CD4-positive, alpha-beta T cell (primary cell): Measurements from ENCODE around the gene EXOSC5. TPM values are rescaled to one million over a fixed set of nuclear protein-coding genes. Genes with fewer than 3 reads are reported as not detected.

Source experiments
- ATAC-seq: fragments of 200-7000 bp; cut with Tn5 transposase; one replicate; pipeline ENCODE4 v1.10.0; 2022; ENCODE audit warnings: mild to moderate bottlenecking; ENCODE audit not compliant: poor library complexity
- CTCF ChIA-PET: fragments of 350-600 bp; sonication (Branson Sonifier 250); formaldehyde crosslinking; loops from one replicate; lab custom pipeline; 2021; ENCODE audit warnings: antibody characterized with exemption, inconsistent platforms; lab: Charles Lee
- POLR2A ChIA-PET: fragments of 350-600 bp; sonication (Branson Sonifier 250); formaldehyde crosslinking; loops from one replicate; lab custom pipeline; 2021; ENCODE audit warnings: antibody characterized with exemption, inconsistent platforms; lab: Charles Lee
- DNase-seq, 14 experiments: peaks; one replicate each; pipeline ENCODE4 v3.0.0-alpha.2; 2013 to 2020; ENCODE audit warnings: mixed read lengths in 2 of 14
- H3K27ac ChIP-seq, 2 donors: one replicate each; pipeline versions ENCODE4 v1.5.1 to v1.7.0; 2013; ENCODE audit warnings: low read length in 2 of 2, low read depth in 1 of 2, mild to moderate bottlenecking in 1 of 2
- H3K27me3 ChIP-seq, 2 experiments: 1 replicate in 1 of 2; 2 replicates in 1 of 2; pipeline versions ENCODE4 v1.6.1 to v1.7.0; 2013; ENCODE audit warnings: low read length in 2 of 2, control low read depth in 1 of 2, mild to moderate bottlenecking in 1 of 2, moderate library complexity in 1 of 2; ENCODE audit not compliant: insufficient read depth in 2 of 2, control insufficient read depth in 1 of 2
- H3K36me3 ChIP-seq: one replicate; pipeline ENCODE4 v1.6.1; 2013; ENCODE audit warnings: low read length, control low read depth; ENCODE audit not compliant: insufficient read depth
- H3K4me1 ChIP-seq: one replicate; pipeline ENCODE4 v1.6.1; 2013; ENCODE audit warnings: low read length, control low read depth; ENCODE audit not compliant: insufficient read depth
- H3K4me3 ChIP-seq: one replicate; pipeline ENCODE4 v1.5.1; 2013; ENCODE audit warnings: mild to moderate bottlenecking, low read length, moderate library complexity
- H3K9me3 ChIP-seq, 2 experiments: 1 replicate in 1 of 2; 2 replicates in 1 of 2; pipeline versions ENCODE4 v1.6.1 to v1.7.0; 2013; ENCODE audit warnings: low read length in 2 of 2, mild to moderate bottlenecking in 2 of 2, control low read depth in 1 of 2, moderate library complexity in 1 of 2; ENCODE audit not compliant: control insufficient read depth in 1 of 2, insufficient read depth in 1 of 2
- H3K27ac Mint-ChIP-seq: one replicate; pipeline ENCODE4 v1.8.0; 2020; ENCODE audit warnings: mixed read lengths
- H3K27me3 Mint-ChIP-seq: one replicate; pipeline ENCODE4 v1.8.0; 2021; ENCODE audit warnings: mixed read lengths
- H3K36me3 Mint-ChIP-seq: one replicate; pipeline ENCODE4 v1.8.0; 2021; ENCODE audit warnings: low read depth, mixed read lengths
- H3K4me1 Mint-ChIP-seq: one replicate; pipeline ENCODE4 v1.8.0; 2021; ENCODE audit warnings: low read depth, mixed read lengths
- H3K4me3 Mint-ChIP-seq: one replicate; pipeline ENCODE4 v1.8.0; 2020; ENCODE audit warnings: mild to moderate bottlenecking, mixed read lengths
- H3K9me3 Mint-ChIP-seq: one replicate; pipeline ENCODE4 v1.8.0; 2020; ENCODE audit warnings: mixed read lengths
- intact Hi-C, 2 experiments: fragments of 100-400 bp; cut with DNase I in 1 of 2; cut with micrococcal nuclease in 1 of 2; formaldehyde crosslinking; loops; one replicate each; pipeline versions ENCODE4 v1.15.1 to v1.9.0; 2023 to 2025; cut with DNase I, micrococcal nuclease
- total RNA-seq, 174 experiments: library from RNA in 2 of 174; stranded (reverse) in 2 of 174; gene quantifications; one replicate each; pipeline ENCODE4 v1.2.3 and lab custom pipeline; 2021 to 2026
- TF ChIP-seq, protein P1 (sequence below): fragments of 200-600 bp; IDR thresholded peaks from one replicate; pipeline ENCODE4 v1.8.0; 2022; ENCODE audit warnings: antibody characterized with exemption, mild to moderate bottlenecking

Gene EXOSC5
- total RNA-seq, 2 experiments from 2014 or later = 6.5 to 7.5 TPM

- Mint-ChIP-seq H3K4me3 (no peak overlapping the region), H3K27ac (no peak overlapping the region), H3K27me3 (no peaks in the 10 kb centered on the region), H3K36me3 (peaks cover 72% of the 10 kb centered on the region), H3K4me1 (peaks cover 1% of the 10 kb centered on the region), H3K9me3 (no peaks in the 10 kb centered on the region)
- DNase-seq (no peak), ATAC-seq (no peak)
- POLR2A ChIA-PET = no interaction called here
- no peaks in the 10 kb centered on the region for H3K9me3 ChIP-seq
- H3K4me3 ChIP-seq = no peak overlapping the region
- intact Hi-C loops = no loop called here
- H3K27ac ChIP-seq = no peak overlapping the region
- peaks cover 3% of the 10 kb centered on the region for H3K4me1 ChIP-seq
- H3K36me3 ChIP-seq = peaks cover 78% of the 10 kb centered on the region
- TF ChIP-seq, protein P1, sequence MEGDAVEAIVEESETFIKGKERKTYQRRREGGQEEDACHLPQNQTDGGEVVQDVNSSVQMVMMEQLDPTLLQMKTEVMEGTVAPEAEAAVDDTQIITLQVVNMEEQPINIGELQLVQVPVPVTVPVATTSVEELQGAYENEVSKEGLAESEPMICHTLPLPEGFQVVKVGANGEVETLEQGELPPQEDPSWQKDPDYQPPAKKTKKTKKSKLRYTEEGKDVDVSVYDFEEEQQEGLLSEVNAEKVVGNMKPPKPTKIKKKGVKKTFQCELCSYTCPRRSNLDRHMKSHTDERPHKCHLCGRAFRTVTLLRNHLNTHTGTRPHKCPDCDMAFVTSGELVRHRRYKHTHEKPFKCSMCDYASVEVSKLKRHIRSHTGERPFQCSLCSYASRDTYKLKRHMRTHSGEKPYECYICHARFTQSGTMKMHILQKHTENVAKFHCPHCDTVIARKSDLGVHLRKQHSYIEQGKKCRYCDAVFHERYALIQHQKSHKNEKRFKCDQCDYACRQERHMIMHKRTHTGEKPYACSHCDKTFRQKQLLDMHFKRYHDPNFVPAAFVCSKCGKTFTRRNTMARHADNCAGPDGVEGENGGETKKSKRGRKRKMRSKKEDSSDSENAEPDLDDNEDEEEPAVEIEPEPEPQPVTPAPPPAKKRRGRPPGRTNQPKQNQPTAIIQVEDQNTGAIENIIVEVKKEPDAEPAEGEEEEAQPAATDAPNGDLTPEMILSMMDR = no peak
- CTCF ChIA-PET = no interaction called here
- H3K27me3 ChIP-seq = no peaks in the 10 kb centered on the region
Observed at GRCh38 chr19:41415154-41415571, 18.0 kb upstream of the EXOSC5 start.

GRCh38 chr19:41414461-41414860 lies 17.3 kb upstream of the EXOSC5 start:
- ChIA-PET CTCF (no interaction called here), POLR2A (no interaction called here)
- H3K4me3 ChIP-seq = no peak overlapping the region
- no peak for DNase-seq
- H3K27me3 ChIP-seq = no peaks in the 10 kb centered on the region
- no peak overlapping the region for H3K27ac ChIP-seq
- H3K4me1 ChIP-seq = peaks cover 9% of the 10 kb centered on the region
- H3K9me3 ChIP-seq = no peaks in the 10 kb centered on the region
- Mint-ChIP-seq H3K36me3 (peaks cover 72% of the 10 kb centered on the region), H3K9me3 (no peaks in the 10 kb centered on the region), H3K27ac (no peak overlapping the region), H3K4me3 (no peak overlapping the region), H3K27me3 (no peaks in the 10 kb centered on the region), H3K4me1 (peaks cover 6% of the 10 kb centered on the region)
- TF ChIP-seq, protein P1 = no peak
- ATAC-seq = no peak
- peaks cover 71% of the 10 kb centered on the region for H3K36me3 ChIP-seq
- intact Hi-C loops = no loop called here

GRCh38 chr19:41413947-41414346 lies 16.8 kb upstream of the EXOSC5 start:
- no peak overlapping the region for H3K4me3 ChIP-seq
- Mint-ChIP-seq H3K9me3 (no peaks in the 10 kb centered on the region), H3K4me3 (no peak overlapping the region), H3K27me3 (no peaks in the 10 kb centered on the region), H3K27ac (no peak overlapping the region), H3K4me1 (peaks cover 11% of the 10 kb centered on the region), H3K36me3 (peaks cover 70% of the 10 kb centered on the region)
- H3K4me1 ChIP-seq = peaks cover 12% of the 10 kb centered on the region
- POLR2A ChIA-PET = no interaction called here
- DNase-seq = no peak
- H3K9me3 ChIP-seq = no peaks in the 10 kb centered on the region
- CTCF ChIA-PET = no interaction called here
- TF ChIP-seq, protein P1 = no peak
- no peak overlapping the region for H3K27ac ChIP-seq
- intact Hi-C loops = no loop called here
- peaks cover 66% of the 10 kb centered on the region for H3K36me3 ChIP-seq
- H3K27me3 ChIP-seq = no peaks in the 10 kb centered on the region
- ATAC-seq = no peak
